Mesendoderm (in vitro differentiated cells): ENCODE measurements around the gene B3GAT3.

Source experiments
- DNase-seq: peaks from one replicate; pipeline ENCODE4 v3.0.0; 2013
- H2AK5ac ChIP-seq: 2 replicates; pipeline ENCODE4 v1.6.1; 2013; ENCODE audit warnings: low read length, inconsistent platforms
- H2BK120ac ChIP-seq: 2 replicates; pipeline ENCODE4 v1.6.1; 2013; ENCODE audit warnings: low read depth, mild to moderate bottlenecking, low read length, moderate library complexity, mixed read lengths
- H2BK15ac ChIP-seq: replicated peaks from 2 replicates; pipeline ENCODE4 v1.6.1; 2013; ENCODE audit warnings: low read depth, mild to moderate bottlenecking, moderate library complexity
- H2BK5ac ChIP-seq: 2 replicates; pipeline ENCODE4 v1.6.1; 2013; ENCODE audit warnings: low read length, inconsistent platforms
- H3K18ac ChIP-seq: 2 replicates; pipeline ENCODE4 v1.6.1; 2013; ENCODE audit warnings: mild to moderate bottlenecking, low read length, mixed read lengths
- H3K23ac ChIP-seq: one replicate; pipeline ENCODE4 v1.6.1; 2013; ENCODE audit warnings: low read length
- H3K27ac ChIP-seq: 2 replicates; pipeline ENCODE4 v1.5.1; 2013; ENCODE audit warnings: low read depth, mild to moderate bottlenecking, inconsistent platforms, low read length, moderate library complexity
- H3K27me3 ChIP-seq: 2 replicates; pipeline ENCODE4 v1.6.1; 2013; ENCODE audit warnings: low read length, control low read depth, mild to moderate bottlenecking, inconsistent platforms; ENCODE audit not compliant: insufficient read depth, poor library complexity
- H3K36me3 ChIP-seq: 2 replicates; pipeline ENCODE4 v1.6.1; 2013; ENCODE audit warnings: low read length, inconsistent platforms; ENCODE audit not compliant: control insufficient read depth, insufficient read depth
- H3K4ac ChIP-seq: one replicate; pipeline ENCODE4 v1.6.1; 2013; ENCODE audit warnings: low read depth, mild to moderate bottlenecking, low read length, moderate library complexity
- H3K4me1 ChIP-seq: 2 replicates; pipeline ENCODE4 v1.6.1; 2013; ENCODE audit warnings: low read depth, low read length, inconsistent platforms; ENCODE audit not compliant: control insufficient read depth
- H3K4me2 ChIP-seq: 2 replicates; pipeline ENCODE4 v1.6.1; 2013; ENCODE audit warnings: low read length
- H3K4me3 ChIP-seq: 2 replicates; pipeline ENCODE4 v1.5.1; 2013; ENCODE audit warnings: mild to moderate bottlenecking, low read length
- H3K56ac ChIP-seq: one replicate; pipeline ENCODE4 v1.6.1; 2013; ENCODE audit warnings: low read length
- H3K79me1 ChIP-seq: 2 replicates; pipeline ENCODE4 v1.6.1; 2013; ENCODE audit warnings: low read length, inconsistent platforms
- H3K79me2 ChIP-seq: 2 replicates; pipeline ENCODE4 v1.6.1; 2013; ENCODE audit warnings: mild to moderate bottlenecking, low read length; ENCODE audit not compliant: control insufficient read depth, insufficient read depth
- H3K9ac ChIP-seq: 2 replicates; pipeline ENCODE4 v1.6.1; 2013; ENCODE audit warnings: low read length, inconsistent platforms
- H4K5ac ChIP-seq: one replicate; pipeline ENCODE4 v1.6.1; 2013; ENCODE audit warnings: low read length
- H4K8ac ChIP-seq: one replicate; pipeline ENCODE4 v1.6.1; 2013; ENCODE audit warnings: low read depth, mild to moderate bottlenecking, control low read depth, low read length, moderate library complexity
- WGBS: extraction: QIAGEN DNeasy Blood & Tissue Kit; methylation state at CpG from one replicate; pipeline ENCODE4 v1.1.7; 2013; ENCODE audit warnings: low lambda C conversion rate, missing lambda C conversion rate; ENCODE audit not compliant: insufficient coverage; ENCODE audit errors: extremely low coverage; 5-methylcytosine and 5-hydroxymethylcytosine counted together

The B3GAT3 gene

GRCh38 chr11:62575837-62576236 is 45.9 kb downstream of the B3GAT3 start:
- Histone ChIP-seq H2BK120ac (no peak overlapping the region), H3K27ac (no peak overlapping the region), H3K56ac (peak overlapping the region; percentile 30), H3K18ac (no peak overlapping the region), H3K4me2 (no peak overlapping the region), H3K79me1 (peaks cover 8% of the 10 kb centered on the region), H3K4ac (no peak overlapping the region), H4K5ac (no peak overlapping the region), H3K36me3 (peaks cover 8% of the 10 kb centered on the region), H4K8ac (no peak overlapping the region), H2BK5ac (no peak overlapping the region), H3K4me3 (no peak overlapping the region), H2AK5ac (no peak overlapping the region), H2BK15ac (no peak overlapping the region), H3K9ac (no peak overlapping the region), H3K79me2 (peaks cover 27% of the 10 kb centered on the region), H3K23ac (no peak overlapping the region), H3K27me3 (no peaks in the 10 kb centered on the region), H3K4me1 (peaks cover 6% of the 10 kb centered on the region)
- WGBS: no CpG with 5 or more reads among the region's 14 CpGs
- no peak for DNase-seq

- Histone ChIP-seq H3K9ac (peak overlapping the region; percentile 82), H3K79me2 (peaks cover 33% of the 10 kb centered on the region), H4K8ac (no peak overlapping the region), H3K36me3 (peaks cover 12% of the 10 kb centered on the region), H3K4ac (no peak overlapping the region), H3K79me1 (peaks cover 8% of the 10 kb centered on the region), H3K27ac (no peak overlapping the region), H3K27me3 (no peaks in the 10 kb centered on the region), H3K4me3 (no peak overlapping the region), H2BK120ac (no peak overlapping the region), H4K5ac (no peak overlapping the region), H3K18ac (no peak overlapping the region), H3K4me2 (peak overlapping the region; percentile 92), H3K23ac (no peak overlapping the region), H2BK15ac (no peak overlapping the region), H3K56ac (peak overlapping the region; percentile 92), H3K4me1 (peaks cover 6% of the 10 kb centered on the region), H2BK5ac (no peak overlapping the region), H2AK5ac (no peak overlapping the region)
- WGBS: no CpG with 5 or more reads among the region's 17 CpGs
- DNase-seq: no peak
Measured at GRCh38 chr11:62575156-62575555, 46.6 kb downstream of the B3GAT3 start.

DNA sequence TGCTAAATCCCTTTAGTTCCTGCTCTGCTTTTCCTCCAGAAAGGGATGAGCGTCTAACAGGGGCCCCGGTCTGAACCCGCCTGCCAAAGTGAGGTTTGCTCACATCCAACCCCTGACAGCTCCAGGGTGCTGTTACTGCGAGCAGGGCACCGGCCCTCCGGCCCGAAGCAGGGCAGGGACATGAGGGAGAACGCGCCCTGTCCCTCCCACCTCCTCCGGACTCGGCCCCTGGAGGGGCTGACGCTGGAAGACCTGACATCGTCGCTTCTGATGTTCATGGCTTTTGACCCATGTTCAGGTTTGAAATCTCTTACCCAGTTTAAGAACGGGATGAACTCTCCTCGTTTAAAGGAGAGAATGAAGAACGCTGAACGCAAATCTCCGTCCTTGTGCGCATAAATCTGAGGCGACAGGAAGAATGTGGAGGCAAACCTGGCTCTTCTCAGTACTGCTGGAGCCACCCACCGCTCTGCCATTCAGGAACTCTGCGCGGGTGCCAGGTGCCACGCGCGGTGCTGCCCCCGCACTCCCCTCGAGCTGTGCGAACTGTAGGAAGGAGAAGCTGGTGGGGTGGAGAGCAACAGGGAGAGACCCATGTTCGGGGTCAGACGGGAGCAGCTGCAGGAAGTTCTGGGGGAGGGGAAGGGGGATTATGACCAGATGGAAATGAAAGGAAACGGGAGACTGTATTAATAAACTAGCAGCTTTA is 47.3 kb downstream of the B3GAT3 start:
- Histone ChIP-seq H2AK5ac (peak overlapping the region; percentile 1), H3K79me2 (peaks cover 36% of the 10 kb centered on the region), H3K56ac (peak overlapping the region; percentile 92), H3K23ac (no peak overlapping the region), H3K36me3 (peaks cover 14% of the 10 kb centered on the region), H4K8ac (no peak overlapping the region), H3K4me3 (peak overlapping the region; percentile 31), H3K9ac (peak overlapping the region; percentile 82), H2BK15ac (no peak overlapping the region), H3K4me1 (peaks cover 6% of the 10 kb centered on the region), H4K5ac (no peak overlapping the region), H3K27ac (peak overlapping the region; percentile 52), H3K79me1 (peaks cover 10% of the 10 kb centered on the region), H2BK5ac (peak overlapping the region; percentile 25), H3K4me2 (peak overlapping the region; percentile 92), H3K27me3 (no peaks in the 10 kb centered on the region), H2BK120ac (no peak overlapping the region), H3K18ac (peak overlapping the region; percentile 52), H3K4ac (peak overlapping the region; percentile 58)
- DNase-seq: no peak
- WGBS: no CpG with 5 or more reads among the region's 33 CpGs

DNA sequence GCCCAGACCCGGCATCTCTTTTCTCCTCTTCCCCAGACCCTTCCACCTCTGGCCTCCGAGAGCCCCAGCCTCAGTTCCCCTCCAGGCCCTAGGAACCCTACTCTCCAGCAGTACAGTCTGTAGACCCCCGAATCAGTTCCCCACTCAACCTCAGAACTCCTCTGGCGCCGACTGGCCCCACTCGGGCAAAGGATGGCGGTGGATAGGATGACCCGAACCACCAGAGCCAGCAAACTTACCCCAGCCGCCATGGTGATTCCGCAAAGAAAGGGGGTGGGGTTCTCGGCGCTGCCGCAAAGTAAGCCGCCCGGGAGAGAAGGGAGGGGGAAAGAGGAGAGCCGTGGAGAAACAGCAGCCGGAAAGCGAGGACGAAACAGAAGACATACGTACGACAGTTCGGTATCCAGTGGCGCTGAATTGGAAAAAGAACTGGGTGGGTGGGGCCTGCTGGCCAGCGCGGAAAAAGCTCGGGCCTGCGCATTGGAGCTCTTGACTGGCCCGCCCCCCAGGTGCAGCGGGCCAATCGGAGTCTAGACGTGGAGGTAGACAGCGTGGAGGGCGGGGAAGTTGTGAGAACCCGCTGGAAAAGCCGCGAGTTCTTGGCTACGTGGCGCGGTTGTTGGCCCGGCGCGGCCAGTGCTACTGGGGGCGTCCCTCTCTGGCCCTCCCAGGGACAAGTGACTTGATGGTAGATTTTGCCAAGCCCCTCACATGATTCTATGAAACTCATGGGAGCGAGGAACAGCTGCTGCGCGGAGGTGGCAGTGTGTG is 48.0 kb downstream of the B3GAT3 start, which contains the start of gene EEF1G:
Gene EEF1G, minus strand, starts transcription at position 300 of the 771 bp plus-strand sequence. Its CDS starts 49 bp downstream, at position 251.
- H2BK5ac ChIP-seq: peak within 1 kb of the TSS; percentile 64
- H3K4ac ChIP-seq: peak within 1 kb of the TSS; percentile 58
- no peaks in the 10 kb centered on the region for H3K27me3 ChIP-seq
- no peak within 1 kb of the TSS for H2BK15ac ChIP-seq
- H3K18ac ChIP-seq: peak within 1 kb of the TSS; percentile 52
- no peak within 1 kb of the TSS for H4K5ac ChIP-seq
- H3K23ac ChIP-seq: peak within 1 kb of the TSS; percentile 51
- H3K4me1 ChIP-seq: peaks cover 6% of the 10 kb centered on the region
- H3K27ac ChIP-seq: peak within 1 kb of the TSS; percentile 82
- H4K8ac ChIP-seq: no peak within 1 kb of the TSS
- H3K79me1 ChIP-seq: peaks cover 10% of the 10 kb centered on the region
- H2BK120ac ChIP-seq: no peak within 1 kb of the TSS
- peak; percentile 100 for DNase-seq
- peak within 1 kb of the TSS; percentile 84 for H2AK5ac ChIP-seq
- H3K4me2 ChIP-seq: peak within 1 kb of the TSS; percentile 92
- peak within 1 kb of the TSS; percentile 91 for H3K4me3 ChIP-seq
- H3K56ac ChIP-seq: peak within 1 kb of the TSS; percentile 95
- no CpG with 5 or more reads among the region's 46 CpGs for WGBS
- peaks cover 15% of the 10 kb centered on the region for H3K36me3 ChIP-seq
- peaks cover 40% of the 10 kb centered on the region for H3K79me2 ChIP-seq
- peak within 1 kb of the TSS; percentile 93 for H3K9ac ChIP-seq

DNA sequence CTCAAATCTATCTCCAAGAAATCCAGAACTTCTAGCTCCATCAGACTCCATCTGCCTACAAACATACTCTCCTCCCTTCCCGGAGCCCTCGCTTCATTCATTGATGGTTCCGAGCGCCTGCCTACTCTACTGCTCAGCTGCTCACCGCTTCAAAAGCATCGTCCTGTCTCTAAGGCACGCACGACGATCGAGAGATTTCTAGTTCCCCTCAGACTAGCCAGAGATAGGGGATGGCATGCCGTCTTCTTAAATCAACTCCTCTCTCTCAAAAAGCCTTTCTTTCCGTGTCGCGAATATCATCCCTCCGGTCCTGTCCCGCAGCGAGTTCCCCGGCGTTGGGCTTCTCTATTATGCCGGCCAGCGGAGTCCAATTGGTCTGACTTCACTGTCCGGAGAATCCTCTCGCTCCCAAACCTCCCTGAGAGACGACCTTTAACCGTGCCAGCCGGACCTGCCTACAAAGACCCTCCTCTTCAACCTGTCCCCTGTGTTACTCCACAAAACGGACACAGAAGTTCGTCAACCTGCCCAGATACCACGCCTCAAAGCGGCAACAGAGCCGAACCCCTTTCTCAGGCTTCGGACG is 48.7 kb downstream of the B3GAT3 start:
- peaks cover 15% of the 10 kb centered on the region for H3K36me3 ChIP-seq
- H2AK5ac ChIP-seq: peak overlapping the region; percentile 84
- H4K8ac ChIP-seq: no peak overlapping the region
- H3K9ac ChIP-seq: peak overlapping the region; percentile 93
- no peak overlapping the region for H2BK15ac ChIP-seq
- H3K79me2 ChIP-seq: peaks cover 40% of the 10 kb centered on the region
- H3K4me1 ChIP-seq: peaks cover 6% of the 10 kb centered on the region
- H2BK5ac ChIP-seq: peak overlapping the region; percentile 64
- H4K5ac ChIP-seq: no peak overlapping the region
- H3K23ac ChIP-seq: peak overlapping the region; percentile 51
- DNase-seq: peak; percentile 35
- peak overlapping the region; percentile 82 for H3K27ac ChIP-seq
- H3K4ac ChIP-seq: peak overlapping the region; percentile 49
- peak overlapping the region; percentile 63 for H3K4me2 ChIP-seq
- no peak overlapping the region for H2BK120ac ChIP-seq
- H3K18ac ChIP-seq: peak overlapping the region; percentile 29
- H3K56ac ChIP-seq: peak overlapping the region; percentile 95
- H3K27me3 ChIP-seq: no peaks in the 10 kb centered on the region
- peaks cover 10% of the 10 kb centered on the region for H3K79me1 ChIP-seq
- H3K4me3 ChIP-seq: peak overlapping the region; percentile 91
- WGBS: no CpG with 5 or more reads among the region's 33 CpGs
